Measurements from ENCODE around the gene OR5A2.
"Not testable (repeated sequence)": the region's sequence is repeated elsewhere in the genome, so short reads cannot be mapped to it uniquely, and the experiment has no call there.

The OR5A2 gene

DNA sequence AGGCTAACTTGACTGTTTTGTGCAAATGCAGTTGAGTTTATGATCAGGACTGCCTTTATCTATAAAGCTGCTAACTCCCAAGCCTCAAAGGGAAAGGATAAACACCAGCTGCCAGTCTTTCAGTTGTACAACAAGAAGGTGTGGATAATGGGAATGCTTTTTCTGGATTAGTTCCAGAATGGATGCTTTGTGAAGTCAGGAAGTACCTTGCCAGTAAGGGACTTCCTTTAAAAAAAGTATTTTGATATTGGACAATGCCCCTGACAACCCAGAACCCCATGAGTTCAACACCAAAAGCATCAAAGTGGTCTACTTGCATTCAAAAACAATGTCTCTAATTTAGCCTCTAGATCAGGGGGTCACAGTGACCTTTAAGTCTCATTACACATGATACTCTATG, 32.0 kb downstream of the OR5A2 start:
- DNase-seq (ENCODE audit: low read depth), result no peak

DNA sequence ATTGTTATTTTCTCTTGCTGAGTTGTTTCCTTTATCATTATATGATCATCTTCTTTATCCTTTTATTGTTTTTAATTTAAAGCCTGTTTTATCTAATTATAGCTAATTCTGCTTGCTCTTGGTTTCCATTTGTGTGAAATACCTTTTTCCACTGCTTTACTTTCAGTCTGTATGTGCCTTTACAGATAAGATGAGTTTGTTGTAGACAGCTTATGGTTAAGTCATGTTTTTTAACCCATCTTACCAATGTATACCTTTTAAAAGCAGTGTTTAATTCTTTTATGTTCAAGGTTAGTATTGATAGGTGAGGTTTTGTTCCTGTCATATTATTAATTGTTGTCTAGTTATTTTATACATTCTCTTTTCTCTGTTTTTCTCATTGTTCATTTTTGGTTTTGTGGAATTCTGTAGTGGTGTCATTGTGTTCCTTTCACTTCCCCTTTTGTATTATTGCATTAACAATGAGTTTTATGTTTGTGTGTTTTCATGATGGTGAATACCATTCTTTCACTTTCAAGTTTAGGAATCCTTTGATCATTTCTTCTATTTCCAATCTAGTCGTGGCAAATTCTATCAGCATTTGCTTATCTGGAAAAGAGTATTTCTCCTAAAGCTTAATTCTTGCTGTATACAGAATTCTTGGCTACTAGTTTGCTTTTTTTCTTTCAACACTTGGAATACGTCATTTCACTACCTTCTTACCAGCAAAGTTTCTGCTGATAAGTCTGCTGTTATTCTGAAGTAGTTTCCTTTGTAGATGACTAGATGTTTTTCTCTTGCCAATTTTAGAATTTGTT, 45.8 kb downstream of the OR5A2 start:
- DNase-seq (ENCODE audit: low read depth), result no peak

DNA sequence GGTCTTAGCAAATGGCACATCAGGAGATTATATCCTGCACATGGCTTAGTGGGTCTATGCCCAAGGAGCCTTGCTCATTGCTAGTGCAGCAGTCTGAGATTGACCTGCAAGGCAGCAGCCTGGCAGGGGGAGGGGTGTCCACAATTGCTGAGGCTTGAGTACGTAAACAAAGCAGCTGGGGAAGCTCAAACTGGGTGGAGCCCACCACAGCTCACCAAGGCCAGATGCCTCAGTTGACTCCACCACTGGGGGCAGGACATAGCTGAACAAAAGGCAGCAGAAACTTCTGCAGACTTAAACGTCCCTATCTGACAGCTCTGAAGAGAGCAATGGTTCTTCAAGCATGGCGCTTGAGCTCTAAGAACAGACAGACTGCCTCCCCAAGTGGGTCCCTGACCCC, 53.9 kb downstream of the OR5A2 start:
- DNase-seq (ENCODE audit: low read depth), result not testable (repeated sequence)

DNA sequence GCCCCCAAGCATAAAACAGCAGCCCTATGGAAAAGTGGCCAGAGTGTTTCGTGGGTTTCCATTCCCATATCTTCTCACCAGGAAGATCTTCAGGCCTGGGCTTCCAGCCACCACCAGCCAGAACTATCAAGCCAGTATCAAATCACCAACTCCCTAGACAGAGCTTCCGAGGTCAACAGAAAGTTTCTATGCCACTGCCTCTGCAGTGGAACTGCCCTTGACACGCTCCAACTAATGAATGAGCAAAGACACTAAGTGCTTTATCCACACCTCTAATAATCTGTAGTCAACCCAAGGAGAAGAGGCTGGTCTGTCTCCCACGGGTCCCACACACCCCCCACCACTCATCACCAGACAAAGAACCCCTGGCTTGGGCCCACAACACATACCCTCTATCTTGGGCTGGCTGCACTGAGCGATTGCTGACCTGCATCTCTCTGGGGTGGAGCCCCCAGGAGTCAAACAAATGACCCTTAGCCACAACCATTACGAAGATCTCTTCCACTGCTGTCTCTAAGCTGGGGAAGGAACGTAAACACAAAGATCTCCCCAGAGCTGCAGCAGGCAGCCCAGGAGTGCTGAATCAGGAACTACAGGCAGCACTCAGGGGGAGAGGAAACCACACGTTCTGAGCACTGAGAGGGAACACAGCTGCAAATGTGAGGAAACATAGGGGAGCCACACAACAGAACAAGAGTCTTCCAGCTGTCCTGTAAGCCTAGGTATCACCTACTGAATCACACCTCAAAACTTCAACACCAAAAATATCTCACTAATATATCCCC, 57.8 kb downstream of the OR5A2 start:
- DNase-seq (ENCODE audit: low read depth), result no peak

Data from activated T-cell treated with anti-CD3 and anti-CD28 coated beads for 48 hours (primary cell).